GM18526 (cell line): ENCODE results near the gene EFCAB7.

Source experiments
- POLR2A ChIP-seq: IDR thresholded peaks from 3 replicates; pipeline ENCODE4 v1.6.1; 2011; ENCODE audit not compliant: insufficient read length; ENCODE audit errors: extremely low read depth

EFCAB7 gene

DNA sequence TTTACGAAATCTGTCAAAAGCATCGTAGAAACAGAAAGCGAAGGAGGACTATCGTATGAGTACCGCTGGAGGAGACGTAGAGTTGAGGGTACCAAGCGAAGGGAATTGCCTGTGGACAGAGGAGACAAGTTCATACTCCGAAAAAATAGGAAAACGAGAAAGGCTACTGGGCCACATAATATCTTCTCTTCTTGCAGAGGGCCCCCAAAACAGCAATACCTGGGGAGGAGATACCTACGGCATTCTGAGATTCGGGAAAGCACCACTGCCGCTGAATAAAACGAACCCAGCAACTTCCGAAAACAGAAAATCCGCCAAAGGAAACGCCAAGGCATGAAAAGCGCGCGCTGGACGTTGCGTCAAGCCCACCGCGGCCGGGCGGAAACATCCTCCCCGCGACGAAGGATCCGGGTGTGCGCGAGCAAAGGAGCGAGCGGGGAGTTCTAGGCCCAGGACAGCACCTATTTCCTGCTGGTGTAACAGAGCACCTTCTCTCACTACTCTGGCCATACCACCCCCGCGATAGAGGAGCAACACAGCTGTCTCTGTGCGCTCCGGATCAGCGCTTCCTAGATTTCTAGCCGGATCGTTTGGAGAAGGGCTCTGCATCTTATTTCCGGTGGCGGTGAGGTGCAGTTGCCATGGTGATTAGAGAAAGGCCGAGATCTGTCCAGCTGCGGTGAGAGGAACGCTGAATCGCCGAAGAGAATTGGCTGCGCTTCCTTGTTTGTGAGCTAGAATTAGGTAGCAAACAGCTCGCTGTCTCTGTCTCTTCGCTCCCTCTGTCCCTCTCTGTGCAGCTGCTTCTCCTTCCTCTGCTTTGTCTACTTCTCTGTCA lies at the start of gene EFCAB7, which contains the start of gene ITGB3BP:
Gene EFCAB7, plus strand, starts transcription at position 635 of the 838 bp plus-strand sequence. CDS start 2,048 bp downstream, outside the sequence.
Gene ITGB3BP, minus strand, starts transcription at position 335 of the 838 bp plus-strand sequence. Its CDS starts 92 bp downstream, at position 243.
- TF ChIP-seq POLR2A, result peak; percentile 64

DNA sequence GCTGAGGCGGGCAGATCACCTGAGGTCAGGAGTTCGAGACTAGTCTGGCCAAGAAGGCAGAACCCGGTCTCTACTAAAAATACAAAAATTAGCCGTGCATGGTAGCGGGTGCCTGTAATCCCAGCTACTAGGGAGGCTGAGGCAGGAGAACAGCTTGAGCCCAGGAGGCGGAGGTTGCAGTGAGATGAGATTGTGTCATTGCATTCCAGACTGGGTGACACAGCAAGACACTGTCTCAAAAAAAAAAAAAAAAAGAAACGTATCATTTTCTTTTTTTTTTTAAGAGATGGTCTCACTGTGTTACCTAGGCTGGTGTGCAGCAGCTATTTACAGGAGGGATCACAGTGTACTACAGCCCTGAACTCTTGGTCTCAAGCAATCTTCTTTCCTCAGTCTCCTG lies 47.6 kb upstream of the EFCAB7 start:
- no peak for TF ChIP-seq POLR2A

- no peak for TF ChIP-seq POLR2A
Measured at GRCh38 chr1:63480057-63480456, 43.3 kb upstream of the EFCAB7 start.

DNA sequence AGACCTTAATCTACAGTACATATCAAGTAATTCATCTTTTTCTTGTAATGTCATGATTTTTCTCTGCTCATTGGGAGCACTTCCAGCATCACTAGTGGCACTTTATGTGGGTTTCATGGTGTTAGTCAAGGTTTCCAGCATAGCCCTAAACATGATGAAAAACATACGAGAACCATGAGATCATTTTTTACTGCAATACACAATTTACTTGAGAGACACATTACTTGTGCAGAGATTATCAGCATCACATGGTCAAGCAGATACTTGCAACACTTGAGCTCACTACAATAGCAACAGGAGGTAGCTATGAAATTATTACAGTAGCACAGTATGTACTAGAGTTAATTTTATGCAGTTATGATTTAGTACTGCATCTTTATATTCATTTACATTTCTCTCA lies 36.7 kb upstream of the EFCAB7 start:
- TF ChIP-seq POLR2A, result no peak

DNA sequence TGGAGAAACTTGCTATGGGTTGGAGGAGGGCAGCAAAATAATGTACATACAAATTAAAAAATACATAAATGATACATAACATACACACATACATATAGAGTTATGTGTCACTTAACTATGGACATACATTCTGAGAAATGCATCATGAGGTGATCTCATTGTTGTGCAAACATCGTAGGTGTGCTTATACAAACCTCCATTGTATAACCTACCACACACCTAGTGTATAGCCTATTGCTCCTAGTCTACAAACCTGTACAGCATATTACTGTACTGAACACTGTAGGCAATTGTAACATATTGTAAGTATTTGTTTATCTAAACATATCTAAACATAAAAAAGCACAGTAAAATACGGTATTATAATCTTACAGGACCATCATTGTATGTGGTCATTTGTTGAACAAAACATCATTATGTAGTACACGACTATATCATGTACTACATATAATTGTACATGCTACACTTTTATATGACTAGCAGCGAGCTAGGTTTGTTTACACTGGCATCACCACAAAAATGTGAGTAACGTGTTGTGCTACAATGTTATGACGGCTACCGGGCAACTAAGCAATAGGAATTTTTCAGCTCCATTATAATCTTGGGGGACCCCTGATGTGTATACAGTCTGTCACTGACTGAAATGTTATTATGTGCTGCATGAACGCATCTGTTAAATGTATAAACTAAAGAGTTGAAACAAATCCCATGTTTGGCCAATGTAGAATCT lies 35.8 kb upstream of the EFCAB7 start:
- TF ChIP-seq POLR2A, result no peak

- TF ChIP-seq POLR2A, result no peak
Measured at GRCh38 chr1:63497577-63497976, 25.7 kb upstream of the EFCAB7 start.

- no peak for TF ChIP-seq POLR2A
Measured at GRCh38 chr1:63498106-63498505, 25.2 kb upstream of the EFCAB7 start.

DNA sequence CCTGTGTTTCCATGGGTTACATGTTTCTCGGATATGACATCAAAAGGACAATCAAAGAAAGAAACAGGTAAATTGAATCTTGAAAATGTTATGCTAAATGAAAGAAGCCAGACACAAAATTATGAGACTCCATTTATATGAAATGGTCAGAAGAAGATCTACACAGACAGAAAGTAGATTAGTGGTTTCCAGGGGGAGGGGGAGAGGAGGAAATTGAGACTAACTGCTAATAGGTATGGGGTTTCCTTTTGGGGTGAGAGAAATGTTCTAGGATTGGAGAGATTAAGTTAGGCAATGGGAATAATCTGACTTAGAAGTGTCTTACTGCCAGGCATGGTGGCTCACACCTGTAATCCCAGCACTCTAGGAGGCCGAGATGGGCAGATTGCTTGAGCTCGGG lies 22.1 kb upstream of the EFCAB7 start:
- TF ChIP-seq POLR2A, result no peak

- no peak for TF ChIP-seq POLR2A
Measured at GRCh38 chr1:63506782-63507181, 16.5 kb upstream of the EFCAB7 start.

DNA sequence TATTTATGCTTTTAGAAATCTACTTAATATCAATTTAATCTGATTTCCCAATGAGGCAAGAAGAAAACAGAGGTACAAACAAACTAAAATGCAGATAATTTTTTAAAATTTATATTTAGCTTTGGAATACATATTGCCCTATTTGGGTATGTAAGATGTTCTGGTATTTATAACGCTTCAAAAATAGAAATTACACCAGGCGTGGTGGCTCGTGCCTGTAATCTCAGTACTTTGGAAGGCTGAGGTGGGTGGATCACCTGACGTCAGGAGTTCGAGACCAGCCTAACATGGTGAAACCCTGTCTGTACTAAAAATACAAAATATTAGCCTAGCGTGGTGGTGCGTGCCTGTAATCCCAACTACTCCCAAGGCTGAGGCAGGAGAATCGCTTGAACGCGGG lies 13.6 kb upstream of the EFCAB7 start:
- no peak for TF ChIP-seq POLR2A

DNA sequence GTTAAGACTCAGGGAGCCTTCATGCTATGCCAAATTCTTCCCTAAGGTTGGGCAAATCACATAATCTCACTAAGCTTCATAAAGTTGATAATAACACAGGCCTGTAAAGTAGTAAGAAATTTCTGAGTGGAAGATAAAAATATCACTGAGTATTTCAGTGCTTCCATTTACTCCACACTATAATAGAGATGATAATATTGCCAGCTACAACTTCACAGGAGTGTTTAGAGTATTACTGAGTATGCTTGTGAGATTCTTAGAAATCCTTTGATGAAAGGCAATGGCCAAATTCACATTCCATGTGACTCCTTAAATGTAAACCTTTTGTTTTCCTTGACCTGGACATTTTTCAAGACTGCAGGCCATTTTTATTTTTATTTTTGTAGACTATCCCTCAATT lies 10.7 kb upstream of the EFCAB7 start:
- no peak for TF ChIP-seq POLR2A

DNA sequence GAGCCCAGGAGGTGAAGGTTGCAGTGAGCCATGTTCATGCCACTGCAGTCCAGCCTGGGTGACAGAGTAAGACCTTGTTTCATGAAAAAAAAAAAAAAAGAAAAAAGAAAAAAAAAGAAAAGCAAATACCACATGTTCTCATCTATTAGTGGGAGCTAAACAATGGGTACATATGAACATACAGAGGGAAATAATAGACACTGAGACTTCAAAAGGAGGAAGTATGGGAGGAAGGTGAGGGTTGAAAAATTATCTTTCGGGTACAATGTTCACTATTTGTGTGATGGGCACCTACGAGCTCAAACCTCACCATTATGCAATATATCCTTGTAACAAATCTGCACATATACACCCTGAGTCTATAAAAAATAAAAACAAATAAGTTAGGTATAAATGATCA lies 6.7 kb upstream of the EFCAB7 start:
- no peak for TF ChIP-seq POLR2A

- TF ChIP-seq POLR2A, result no peak
Measured at GRCh38 chr1:63523738-63524137, 413 bp downstream of the EFCAB7 start.

GRCh38 chr1:63524201-63524600 lies 876 bp downstream of the EFCAB7 start:
- TF ChIP-seq POLR2A, result no peak

GRCh38 chr1:63532727-63533126 lies 9.4 kb downstream of the EFCAB7 start:
- no peak for TF ChIP-seq POLR2A

GRCh38 chr1:63533931-63534330 lies 10.6 kb downstream of the EFCAB7 start:
- TF ChIP-seq POLR2A, result no peak
